Endothelial cell of umbilical vein (primary cell): Measurements from ENCODE around the gene TNFRSF12A. TPM values are rescaled to one million over a fixed set of nuclear protein-coding genes. Genes with fewer than 3 reads are reported as not detected.

Source experiments
- BruUV-seq: library from RNA; stranded (reverse); fragments of 400-500 nt; replicated peaks from 2 replicates; lab custom pipeline; 2021; lab: Mats Ljungman, UMichigan
- CTCF ChIA-PET: fragments of 300-600, 350-600 bp; sonication (Branson Sonifier 250); formaldehyde crosslinking; loops from one replicate; lab custom pipeline; 2021; ENCODE audit warnings: antibody characterized with exemption, inconsistent platforms; lab: Charles Lee
- POLR2A ChIA-PET: fragments of 300-600, 350-600 bp; sonication (Branson Sonifier 250); formaldehyde crosslinking; loops from one replicate; lab custom pipeline; 2021; ENCODE audit warnings: antibody characterized with exemption, inconsistent platforms; lab: Charles Lee
- DNase-seq: peaks from one replicate; pipeline ENCODE4 v3.0.0-alpha.2; 2011; ENCODE audit warnings: low read depth, low spot score
- FAIRE-seq: peaks from 2 replicates; lab custom pipeline; 2011; peaks lifted over from hg19 to GRCh38; lab: Jason Lieb, UNC
- H2AFZ ChIP-seq: 2 replicates; pipeline ENCODE4 v1.6.0; 2012; ENCODE audit warnings: low read depth, low read length, control low read depth, inconsistent platforms
- H3K27ac ChIP-seq: 2 replicates; pipeline ENCODE4 v1.5.1; 2011; ENCODE audit warnings: low read depth, mild to moderate bottlenecking, control low read depth, low read length, moderate library complexity; ENCODE audit not compliant: insufficient read depth
- H3K27me3 ChIP-seq, 2 experiments: 2 replicates each; pipeline versions ENCODE4 v1.6.0 to v1.6.1; 2011; ENCODE audit warnings: low read length in 2 of 2, mixed read lengths in 1 of 2; ENCODE audit not compliant: control insufficient read depth in 2 of 2, insufficient read depth in 2 of 2
- H3K36me3 ChIP-seq, 2 experiments: 2 replicates in 1 of 2; 3 replicates in 1 of 2; pipeline ENCODE4 v1.5.1; 2011; ENCODE audit warnings: low read length in 2 of 2, mild to moderate bottlenecking in 1 of 2, moderate library complexity in 1 of 2; ENCODE audit not compliant: control insufficient read depth in 2 of 2, insufficient read depth in 2 of 2; ENCODE audit errors: extremely low read depth in 1 of 2
- H3K4me1 ChIP-seq: 3 replicates; pipeline ENCODE4 v1.5.1; 2011; ENCODE audit warnings: mild to moderate bottlenecking, low read length; ENCODE audit not compliant: control insufficient read depth, insufficient read depth; ENCODE audit errors: extremely low read depth
- H3K4me2 ChIP-seq: 2 replicates; pipeline ENCODE4 v1.6.1; 2011; ENCODE audit warnings: low read length, control low read depth, mixed read lengths; ENCODE audit not compliant: insufficient read depth
- H3K4me3 ChIP-seq, 3 experiments: fragments of 200-600 bp in 1 of 3; sonication (generic), shearing (Covaris generic) in 1 of 3; replicated peaks in 1 of 3; 2 replicates each; pipeline ENCODE4 v1.5.1; 2011 to 2016; ENCODE audit warnings: control low read depth in 3 of 3, low read length in 3 of 3, mild to moderate bottlenecking in 2 of 3, inconsistent platforms in 1 of 3, low read depth in 1 of 3, moderate library complexity in 1 of 3; ENCODE audit not compliant: insufficient read depth in 1 of 3
- H3K79me2 ChIP-seq: 2 replicates; pipeline ENCODE4 v1.6.0; 2012; ENCODE audit warnings: low read length, inconsistent platforms; ENCODE audit not compliant: control insufficient read depth, insufficient read depth
- H3K9ac ChIP-seq: replicated peaks from 2 replicates; pipeline ENCODE3; 2011; ENCODE audit warnings: low read length, control low read depth; ENCODE audit not compliant: insufficient read depth; ENCODE audit errors: extremely low read depth
- H3K9me1 ChIP-seq: replicated peaks from 3 replicates; pipeline ENCODE4 v1.6.0; 2011; ENCODE audit warnings: mild to moderate bottlenecking, low read length; ENCODE audit not compliant: control insufficient read depth, insufficient read depth; ENCODE audit errors: extremely low read depth
- H3K9me3 ChIP-seq: replicated peaks from 2 replicates; pipeline ENCODE4 v1.5.1; 2012; ENCODE audit warnings: low read length, inconsistent platforms; ENCODE audit not compliant: control insufficient read depth, insufficient read depth
- H4K20me1 ChIP-seq: replicated peaks from 2 replicates; pipeline ENCODE3; 2011; ENCODE audit warnings: mild to moderate bottlenecking, low read length; ENCODE audit not compliant: control insufficient read depth, insufficient read depth; ENCODE audit errors: extremely low read depth
- EZH2 ChIP-seq: IDR thresholded peaks from 2 replicates; pipeline ENCODE4 v1.6.1; 2012; ENCODE audit warnings: borderline replicate concordance, low read depth, mild to moderate bottlenecking, moderate library complexity, low read length, inconsistent platforms; ENCODE audit not compliant: severe bottlenecking
- FOS ChIP-seq: IDR thresholded peaks from 2 replicates; pipeline ENCODE4 v1.6.1; 2011; ENCODE audit warnings: mild to moderate bottlenecking, low read length, moderate library complexity, borderline replicate concordance; ENCODE audit not compliant: insufficient read depth
- GATA2 ChIP-seq: IDR thresholded peaks from 2 replicates; pipeline ENCODE4 v1.7.0; 2011; ENCODE audit warnings: low read depth, mild to moderate bottlenecking, moderate library complexity, mixed read lengths, low read length; ENCODE audit not compliant: insufficient read length, insufficient read depth
- JUN ChIP-seq: IDR thresholded peaks from 2 replicates; pipeline ENCODE4 v1.6.1; 2011; ENCODE audit warnings: borderline replicate concordance, low read depth; ENCODE audit not compliant: insufficient read length, insufficient read depth
- MYC ChIP-seq: IDR thresholded peaks from one replicate; pipeline ENCODE4 v1.6.1; 2011; ENCODE audit warnings: mild to moderate bottlenecking, low read depth, low read length
- POLR2A ChIP-seq: IDR thresholded peaks from 2 replicates; pipeline ENCODE4 v1.6.1; 2012; ENCODE audit warnings: low read depth, mild to moderate bottlenecking, control low read depth, low read length
- POLR2AphosphoS5 ChIP-seq: IDR thresholded peaks from 2 replicates; pipeline ENCODE4 v1.6.1; 2012; ENCODE audit warnings: low read depth, mild to moderate bottlenecking, control low read depth, low read length, moderate library complexity; ENCODE audit not compliant: insufficient read depth
- dilution Hi-C: fragments of 300-500 bp; cut with MboI; formaldehyde crosslinking; loops from one replicate; pipeline ENCODE4 v1.15.0; 2019; ENCODE audit warnings: low sequenced_read_pairs; ENCODE audit not compliant: extremely low pct_ligation_motif_present
- intact Hi-C: fragments of 100-400 bp; cut with micrococcal nuclease; formaldehyde crosslinking; loops from one replicate; pipeline ENCODE4 v1.10.0; 2022
- polyA plus RNA-seq, 4 experiments: library from polyadenylated mRNA; depleted of rRNA in 3 of 4; stranded (reverse) in 3 of 4; unstranded in 1 of 4; fragments of >200 nt; gene quantifications; 2 replicates each; pipeline versions ENCODE4 v1.2.1 to v1.2.3, GENCODE V29; 2011 to 2012; ENCODE audit warnings: missing spikeins in 1 of 4
- total RNA-seq: library from RNA; stranded (reverse); gene quantifications from 2 replicates; pipeline ENCODE4 v1.2.3, GENCODE V29; 2021
- TF ChIP-seq, protein P1 (sequence below): IDR thresholded peaks from 2 replicates; pipeline ENCODE4 v1.6.1; 2011; ENCODE audit not compliant: insufficient read depth, insufficient read length
- TF ChIP-seq, protein P2 (sequence below), 2 donors: IDR thresholded peaks; 1 replicate in 1 of 2; 2 replicates in 1 of 2; pipeline ENCODE4 v1.5.1; 2011; ENCODE audit warnings: low read length in 2 of 2, mild to moderate bottlenecking in 2 of 2, moderate library complexity in 2 of 2, control low read depth in 1 of 2, inconsistent platforms in 1 of 2, low read depth in 1 of 2; ENCODE audit not compliant: insufficient read depth in 1 of 2; ENCODE audit errors: extremely low read depth in 1 of 2

TNFRSF12A gene
- total and polyA plus RNA-seq, 2 donors (not counting 3 experiments of a cell fraction or from before 2014, with no cell fraction given), result 162 to 187 TPM

DNA sequence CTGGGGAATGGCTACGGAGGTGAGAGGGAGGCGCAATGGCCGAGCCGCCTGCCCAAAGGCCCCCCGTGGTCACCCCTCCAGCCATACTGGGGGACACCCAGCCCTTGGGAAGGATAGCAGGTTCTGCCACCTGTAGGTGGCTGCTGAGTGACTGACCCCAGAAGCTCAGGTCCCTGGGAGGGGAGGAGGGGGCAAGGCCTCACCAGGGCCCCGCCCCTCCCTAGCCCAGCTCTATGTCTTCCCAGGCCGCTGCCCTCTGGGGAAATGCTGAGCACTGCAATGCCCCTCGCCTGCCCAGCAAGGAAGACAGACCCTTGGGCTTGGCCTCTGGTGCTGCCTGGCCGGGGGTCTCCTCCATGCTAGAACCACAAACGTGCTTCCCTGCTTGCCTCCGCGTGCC, 18.9 kb upstream of the TNFRSF12A start:
- H3K27ac ChIP-seq, result no peak overlapping the region
- CTCF ChIA-PET, result interaction anchor here (0.9 to 2.5 kb wide), 4 partner anchors 27 to 128 kb away, joined by 3 to 13 read pairs (median 8); no protein-coding TSS in a partner anchor
- BruUV-seq, result no TSS peak
- no peaks in the 10 kb centered on the region for H3K79me2 ChIP-seq
- no peak overlapping the region for H3K4me3 ChIP-seq
- no peaks in the 10 kb centered on the region for H3K9me1 ChIP-seq
- no peaks in the 10 kb centered on the region for H4K20me1 ChIP-seq
- H2AFZ ChIP-seq, result no peak overlapping the region
- H3K36me3 ChIP-seq, result no peaks in the 10 kb centered on the region
- no peaks in the 10 kb centered on the region for H3K27me3 ChIP-seq
- H3K9me3 ChIP-seq, result no peaks in the 10 kb centered on the region
- DNase-seq (no peak), FAIRE-seq (no peak)
- no peak overlapping the region for H3K9ac ChIP-seq
- intact Hi-C loops (no loop called here), dilution Hi-C loops (no loop called here)
- POLR2A ChIA-PET, result no interaction called here
- TF ChIP-seq, protein P1, sequence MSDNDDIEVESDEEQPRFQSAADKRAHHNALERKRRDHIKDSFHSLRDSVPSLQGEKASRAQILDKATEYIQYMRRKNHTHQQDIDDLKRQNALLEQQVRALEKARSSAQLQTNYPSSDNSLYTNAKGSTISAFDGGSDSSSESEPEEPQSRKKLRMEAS, result no peak
- TF ChIP-seq POLR2A (no peak), JUN (no peak), FOS (no peak), GATA2 (no peak), MYC (no peak), EZH2 (no peak), POLR2AphosphoS5 (no peak)
- TF ChIP-seq, protein P2, sequence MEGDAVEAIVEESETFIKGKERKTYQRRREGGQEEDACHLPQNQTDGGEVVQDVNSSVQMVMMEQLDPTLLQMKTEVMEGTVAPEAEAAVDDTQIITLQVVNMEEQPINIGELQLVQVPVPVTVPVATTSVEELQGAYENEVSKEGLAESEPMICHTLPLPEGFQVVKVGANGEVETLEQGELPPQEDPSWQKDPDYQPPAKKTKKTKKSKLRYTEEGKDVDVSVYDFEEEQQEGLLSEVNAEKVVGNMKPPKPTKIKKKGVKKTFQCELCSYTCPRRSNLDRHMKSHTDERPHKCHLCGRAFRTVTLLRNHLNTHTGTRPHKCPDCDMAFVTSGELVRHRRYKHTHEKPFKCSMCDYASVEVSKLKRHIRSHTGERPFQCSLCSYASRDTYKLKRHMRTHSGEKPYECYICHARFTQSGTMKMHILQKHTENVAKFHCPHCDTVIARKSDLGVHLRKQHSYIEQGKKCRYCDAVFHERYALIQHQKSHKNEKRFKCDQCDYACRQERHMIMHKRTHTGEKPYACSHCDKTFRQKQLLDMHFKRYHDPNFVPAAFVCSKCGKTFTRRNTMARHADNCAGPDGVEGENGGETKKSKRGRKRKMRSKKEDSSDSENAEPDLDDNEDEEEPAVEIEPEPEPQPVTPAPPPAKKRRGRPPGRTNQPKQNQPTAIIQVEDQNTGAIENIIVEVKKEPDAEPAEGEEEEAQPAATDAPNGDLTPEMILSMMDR (IDR thresholded peaks at IDR 0.05; ENCODE audit: extremely low read depth in 1 of 2, insufficient read depth in 1 of 2, low read depth in 1 of 2, low read length in 2 of 2), result no peak
- H3K4me1 ChIP-seq, result peaks cover 3% of the 10 kb centered on the region
- H3K4me2 ChIP-seq, result no peak overlapping the region
